Measurements from ENCODE around the gene FRAS1. TPM values are rescaled to one million over a fixed set of nuclear protein-coding genes. Genes with fewer than 3 reads are reported as not detected.

The FRAS1 gene
- total RNA-seq, 1 donor from 2014 or later, result 20.2 TPM

DNA sequence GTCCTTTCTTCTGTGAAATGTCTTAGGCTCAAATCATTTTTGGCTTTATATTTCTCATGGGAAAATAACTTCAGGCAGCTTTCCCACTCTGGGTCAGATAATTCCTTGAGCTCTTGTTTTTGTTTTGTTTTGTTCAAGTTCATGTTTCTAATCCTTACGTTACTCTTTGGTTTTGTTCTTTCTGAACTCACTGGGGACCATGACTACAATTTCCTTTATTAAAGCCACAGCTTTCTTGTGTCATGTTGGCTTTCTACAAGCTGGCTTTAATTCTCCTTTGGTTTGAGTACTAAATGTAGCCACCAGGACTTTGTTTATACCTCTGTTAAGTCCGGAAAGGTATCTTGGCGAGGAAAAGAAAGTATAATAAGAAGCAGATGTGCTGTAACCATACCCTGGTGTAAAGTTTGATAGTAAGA, 463.7 kb downstream of the FRAS1 start:
- no peaks in the 10 kb centered on the region for H3K27me3 ChIP-seq
- no peaks in the 10 kb centered on the region for H3K36me3 ChIP-seq
- intact Hi-C loops (cut with DNase I), result no loop called here
- peaks cover 5% of the 10 kb centered on the region for H3K4me1 ChIP-seq
- H3K9me3 ChIP-seq, result no peaks in the 10 kb centered on the region
- no peak overlapping the region for H3K27ac ChIP-seq
- TF ChIP-seq, protein P1, sequence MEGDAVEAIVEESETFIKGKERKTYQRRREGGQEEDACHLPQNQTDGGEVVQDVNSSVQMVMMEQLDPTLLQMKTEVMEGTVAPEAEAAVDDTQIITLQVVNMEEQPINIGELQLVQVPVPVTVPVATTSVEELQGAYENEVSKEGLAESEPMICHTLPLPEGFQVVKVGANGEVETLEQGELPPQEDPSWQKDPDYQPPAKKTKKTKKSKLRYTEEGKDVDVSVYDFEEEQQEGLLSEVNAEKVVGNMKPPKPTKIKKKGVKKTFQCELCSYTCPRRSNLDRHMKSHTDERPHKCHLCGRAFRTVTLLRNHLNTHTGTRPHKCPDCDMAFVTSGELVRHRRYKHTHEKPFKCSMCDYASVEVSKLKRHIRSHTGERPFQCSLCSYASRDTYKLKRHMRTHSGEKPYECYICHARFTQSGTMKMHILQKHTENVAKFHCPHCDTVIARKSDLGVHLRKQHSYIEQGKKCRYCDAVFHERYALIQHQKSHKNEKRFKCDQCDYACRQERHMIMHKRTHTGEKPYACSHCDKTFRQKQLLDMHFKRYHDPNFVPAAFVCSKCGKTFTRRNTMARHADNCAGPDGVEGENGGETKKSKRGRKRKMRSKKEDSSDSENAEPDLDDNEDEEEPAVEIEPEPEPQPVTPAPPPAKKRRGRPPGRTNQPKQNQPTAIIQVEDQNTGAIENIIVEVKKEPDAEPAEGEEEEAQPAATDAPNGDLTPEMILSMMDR (IDR thresholded peaks at IDR 0.05), result no peak
- no peak for DNase-seq
- no peak for ATAC-seq
- H3K4me3 ChIP-seq, result no peak overlapping the region

DNA sequence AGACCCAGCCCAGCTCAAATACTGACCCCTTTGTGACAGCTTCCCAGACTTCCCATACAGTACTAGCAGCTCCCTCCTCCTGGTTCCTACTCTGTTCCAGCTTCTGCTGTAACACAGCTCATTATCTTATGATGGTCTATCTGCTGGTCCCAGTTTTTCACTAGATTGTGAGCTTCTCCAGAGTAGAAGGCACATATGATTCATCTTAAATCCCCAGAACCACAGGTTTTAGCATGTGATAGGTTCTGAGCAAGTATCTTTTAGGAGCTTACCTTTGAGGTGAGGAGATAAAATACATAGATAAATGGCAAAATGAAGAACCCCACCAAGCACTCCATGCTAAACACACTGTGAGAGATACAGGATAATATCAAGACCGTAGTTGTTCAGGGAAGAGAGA, 466.9 kb downstream of the FRAS1 start:
- no peak overlapping the region for H3K27ac ChIP-seq
- H3K4me1 ChIP-seq, result no peaks in the 10 kb centered on the region
- no peaks in the 10 kb centered on the region for H3K9me3 ChIP-seq
- TF ChIP-seq, protein P1 (IDR thresholded peaks at IDR 0.05), result no peak
- DNase-seq (no peak), ATAC-seq (no peak)
- intact Hi-C loops (cut with DNase I), result no loop called here
- no peaks in the 10 kb centered on the region for H3K27me3 ChIP-seq
- no peaks in the 10 kb centered on the region for H3K36me3 ChIP-seq
- H3K4me3 ChIP-seq, result no peak overlapping the region

- Histone ChIP-seq H3K4me3 (no peak overlapping the region), H3K36me3 (no peaks in the 10 kb centered on the region), H3K27me3 (no peaks in the 10 kb centered on the region), H3K4me1 (no peaks in the 10 kb centered on the region), H3K27ac (no peak overlapping the region), H3K9me3 (no peaks in the 10 kb centered on the region)
- TF ChIP-seq, protein P1 (IDR thresholded peaks at IDR 0.05), result no peak
- intact Hi-C loops (cut with DNase I), result no loop called here
- no peak for ATAC-seq
- no peak for DNase-seq
Measured at GRCh38 chr4:78525559-78525958, 468.4 kb downstream of the FRAS1 start.

DNA sequence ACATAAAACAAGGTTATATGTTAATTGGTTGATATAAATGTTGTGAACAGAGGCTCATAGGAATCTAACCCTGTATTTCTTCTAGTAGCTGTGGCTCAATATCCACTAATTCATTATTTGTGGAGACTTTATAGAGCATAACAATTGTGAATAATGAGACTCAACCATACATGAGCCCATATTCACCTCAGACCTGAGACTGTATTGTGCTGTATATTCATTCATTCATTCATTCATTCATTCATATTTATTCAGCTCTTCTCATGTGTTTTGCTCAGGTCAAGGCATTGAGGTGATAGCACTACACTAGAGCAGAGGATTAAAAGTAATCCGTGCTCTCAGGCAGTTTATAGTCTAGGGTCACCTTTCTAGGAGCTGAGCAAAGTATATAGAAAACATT, 470.0 kb downstream of the FRAS1 start:
- DNase-seq (no peak), ATAC-seq (no peak)
- intact Hi-C loops (cut with DNase I), result no loop called here
- Histone ChIP-seq H3K9me3 (no peaks in the 10 kb centered on the region), H3K4me3 (no peak overlapping the region), H3K36me3 (no peaks in the 10 kb centered on the region), H3K27ac (no peak overlapping the region), H3K4me1 (no peaks in the 10 kb centered on the region), H3K27me3 (no peaks in the 10 kb centered on the region)
- TF ChIP-seq, protein P1 (IDR thresholded peaks at IDR 0.05), result no peak

GRCh38 chr4:78527555-78527954, 470.4 kb downstream of the FRAS1 start:
- Histone ChIP-seq H3K9me3 (no peaks in the 10 kb centered on the region), H3K4me1 (no peaks in the 10 kb centered on the region), H3K4me3 (no peak overlapping the region), H3K27me3 (no peaks in the 10 kb centered on the region), H3K27ac (no peak overlapping the region), H3K36me3 (no peaks in the 10 kb centered on the region)
- TF ChIP-seq, protein P1 (IDR thresholded peaks at IDR 0.05), result no peak
- intact Hi-C loops (cut with DNase I), result no loop called here
- no peak for DNase-seq
- no peak for ATAC-seq

DNA sequence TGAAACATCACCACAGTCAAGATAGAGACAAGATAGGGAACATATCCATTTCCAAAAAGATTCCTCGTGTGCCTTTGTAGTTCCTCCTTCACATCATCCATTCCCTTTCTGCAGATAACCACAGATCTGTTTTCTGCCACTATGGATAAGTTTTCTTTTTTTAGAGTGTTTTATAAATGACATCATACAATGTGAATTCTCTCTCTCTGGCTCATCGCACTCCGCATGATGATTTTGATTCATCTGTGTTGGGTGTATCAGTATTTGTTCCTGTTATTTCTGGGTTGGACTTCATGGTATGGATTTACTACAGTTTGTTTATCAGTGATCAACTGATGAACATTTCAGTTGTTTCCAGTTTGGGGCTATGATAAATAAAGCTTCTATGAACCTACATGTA, 471.2 kb downstream of the FRAS1 start:
- no peaks in the 10 kb centered on the region for H3K36me3 ChIP-seq
- TF ChIP-seq, protein P1 (IDR thresholded peaks at IDR 0.05), result no peak
- H3K4me3 ChIP-seq, result no peak overlapping the region
- H3K27me3 ChIP-seq, result no peaks in the 10 kb centered on the region
- DNase-seq, result no peak
- H3K9me3 ChIP-seq, result no peaks in the 10 kb centered on the region
- ATAC-seq, result no peak
- H3K27ac ChIP-seq, result no peak overlapping the region
- no peaks in the 10 kb centered on the region for H3K4me1 ChIP-seq
- intact Hi-C loops (cut with DNase I), result no loop called here

Measured in upper lobe of right lung (tissue), 1 donor.